ENCODE measurements around the gene SELENOT.

DNA sequence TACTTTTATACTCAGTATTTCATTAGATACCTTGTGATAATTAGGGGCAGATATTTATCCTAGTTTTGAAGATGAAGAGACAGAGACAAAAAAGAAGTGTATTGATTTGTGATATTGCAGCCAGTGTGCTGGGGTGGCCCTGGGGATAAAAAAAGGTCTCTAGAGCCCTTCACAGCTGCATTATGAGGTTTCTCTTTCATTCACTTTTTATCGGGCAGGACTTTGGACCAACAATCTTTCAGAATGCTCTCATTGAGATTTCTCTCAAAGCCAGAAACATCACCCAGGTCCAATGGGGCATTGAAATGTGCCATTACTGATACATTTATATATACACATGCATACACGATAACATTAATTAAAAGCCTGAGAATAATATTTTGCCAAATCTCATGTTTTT, 20.5 kb upstream of the SELENOT start:
- TF ChIP-seq, protein P1, sequence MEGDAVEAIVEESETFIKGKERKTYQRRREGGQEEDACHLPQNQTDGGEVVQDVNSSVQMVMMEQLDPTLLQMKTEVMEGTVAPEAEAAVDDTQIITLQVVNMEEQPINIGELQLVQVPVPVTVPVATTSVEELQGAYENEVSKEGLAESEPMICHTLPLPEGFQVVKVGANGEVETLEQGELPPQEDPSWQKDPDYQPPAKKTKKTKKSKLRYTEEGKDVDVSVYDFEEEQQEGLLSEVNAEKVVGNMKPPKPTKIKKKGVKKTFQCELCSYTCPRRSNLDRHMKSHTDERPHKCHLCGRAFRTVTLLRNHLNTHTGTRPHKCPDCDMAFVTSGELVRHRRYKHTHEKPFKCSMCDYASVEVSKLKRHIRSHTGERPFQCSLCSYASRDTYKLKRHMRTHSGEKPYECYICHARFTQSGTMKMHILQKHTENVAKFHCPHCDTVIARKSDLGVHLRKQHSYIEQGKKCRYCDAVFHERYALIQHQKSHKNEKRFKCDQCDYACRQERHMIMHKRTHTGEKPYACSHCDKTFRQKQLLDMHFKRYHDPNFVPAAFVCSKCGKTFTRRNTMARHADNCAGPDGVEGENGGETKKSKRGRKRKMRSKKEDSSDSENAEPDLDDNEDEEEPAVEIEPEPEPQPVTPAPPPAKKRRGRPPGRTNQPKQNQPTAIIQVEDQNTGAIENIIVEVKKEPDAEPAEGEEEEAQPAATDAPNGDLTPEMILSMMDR (IDR thresholded peaks at IDR 0.05), result no peak
- TF ChIP-seq POLR2A (IDR thresholded peaks at IDR 0.05) (no peak), POLR2AphosphoS5 (IDR thresholded peaks at IDR 0.05) (no peak), EP300 (IDR thresholded peaks at IDR 0.05) (no peak)

Data from sigmoid colon (tissue), 4 donors.